Measurements from ENCODE around the gene NSMCE3. TPM values are rescaled to one million over a fixed set of nuclear protein-coding genes. Genes with fewer than 3 reads are reported as not detected.

Gene NSMCE3
- total RNA-seq, 5 donors from 2014 or later (not counting 1 experiment from before 2014, with no cell fraction given), result 14.2 to 38.7 (median 16.1) TPM

GRCh38 chr15:29220852-29221251 lies 48.8 kb downstream of the NSMCE3 start:
- no peak overlapping the region for H3K27ac ChIP-seq (ENCODE audit: low read length)
- H3K27ac Mint-ChIP-seq, result no peak overlapping the region
- no peak overlapping the region for H3K4me3 Mint-ChIP-seq
- H3K36me3 Mint-ChIP-seq, result no peaks in the 10 kb centered on the region
- ChIA-PET POLR2A (no interaction called here), CTCF (no interaction called here)
- H3K9me3 ChIP-seq, result no peaks in the 10 kb centered on the region
- DNase-seq, result no peak
- no peaks in the 10 kb centered on the region for H3K4me1 Mint-ChIP-seq
- H3K4me3 ChIP-seq (ENCODE audit: control insufficient read depth in 1 of 2, extremely low read depth in 1 of 2, low read length in 1 of 2), result no peak overlapping the region
- no peaks in the 10 kb centered on the region for H3K4me1 ChIP-seq (ENCODE audit: control insufficient read depth in 1 of 2, extremely low read depth in 1 of 2, insufficient read depth in 2 of 2, low read length in 2 of 2)
- H3K36me3 ChIP-seq (ENCODE audit: control insufficient read depth in 2 of 2, extremely low read depth in 1 of 2, insufficient read depth in 1 of 2, low read length in 1 of 2), result no peaks in the 10 kb centered on the region
- peaks cover 21 to 28% of the 10 kb centered on the region in 2 donors for H3K27me3 Mint-ChIP-seq
- ATAC-seq (replicated peaks in 1 of 4), result no peak
- H3K9me3 Mint-ChIP-seq, result no peaks in the 10 kb centered on the region
- H3K27me3 ChIP-seq (replicated peaks in 1 of 2; ENCODE audit: control insufficient read depth in 2 of 2, extremely low read depth in 1 of 2, insufficient read depth in 2 of 2, low read length in 1 of 2), result peaks cover 0 to 13% of the 10 kb centered on the region in 2 experiments
- WGBS (ENCODE audit: insufficient coverage), result 68% methylated on average over 3 of the region's 7 CpGs

DNA sequence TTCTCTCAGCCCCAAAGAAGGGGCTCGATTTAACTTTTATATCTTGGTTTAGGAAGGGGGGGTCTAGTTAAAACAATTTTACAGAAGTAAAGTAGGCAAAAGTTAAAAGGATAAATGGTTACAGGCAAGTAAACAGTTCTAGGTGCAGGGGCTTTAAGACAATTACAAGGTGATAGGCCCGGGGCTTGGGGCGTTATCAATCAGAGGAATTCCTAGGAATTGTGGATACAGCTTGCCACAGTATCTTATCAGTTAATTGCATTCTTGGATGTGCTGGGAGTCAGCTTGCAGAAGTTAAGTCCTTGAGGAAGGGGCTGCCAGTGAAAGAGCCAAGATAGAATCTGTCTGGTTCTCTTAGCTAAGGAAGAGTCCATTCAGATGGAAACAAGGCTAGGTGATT lies 52.7 kb downstream of the NSMCE3 start:
- no peak overlapping the region for H3K4me3 ChIP-seq (ENCODE audit: control insufficient read depth in 1 of 2, extremely low read depth in 1 of 2, low read length in 1 of 2)
- no peaks in the 10 kb centered on the region for H3K9me3 Mint-ChIP-seq
- WGBS (ENCODE audit: insufficient coverage), result 42% methylated on average over 2 of the region's 3 CpGs
- ChIA-PET POLR2A (no interaction called here), CTCF (no interaction called here)
- no peak overlapping the region for H3K27ac ChIP-seq (ENCODE audit: low read length)
- no peak for DNase-seq
- ATAC-seq (replicated peaks in 1 of 4), result no peak
- no peaks in the 10 kb centered on the region for H3K36me3 Mint-ChIP-seq
- no peaks in the 10 kb centered on the region for H3K36me3 ChIP-seq (ENCODE audit: control insufficient read depth in 2 of 2, extremely low read depth in 1 of 2, insufficient read depth in 1 of 2, low read length in 1 of 2)
- H3K27me3 Mint-ChIP-seq, result peaks cover 15 to 31% of the 10 kb centered on the region in 2 donors
- no peak overlapping the region for H3K27ac Mint-ChIP-seq
- H3K4me3 Mint-ChIP-seq, result no peak overlapping the region
- no peaks in the 10 kb centered on the region for H3K4me1 Mint-ChIP-seq
- peaks cover 0 to 4% of the 10 kb centered on the region in 2 experiments for H3K27me3 ChIP-seq (replicated peaks in 1 of 2; ENCODE audit: control insufficient read depth in 2 of 2, extremely low read depth in 1 of 2, insufficient read depth in 2 of 2, low read length in 1 of 2)
- no peaks in the 10 kb centered on the region for H3K9me3 ChIP-seq
- no peaks in the 10 kb centered on the region for H3K4me1 ChIP-seq (ENCODE audit: control insufficient read depth in 1 of 2, extremely low read depth in 1 of 2, insufficient read depth in 2 of 2, low read length in 2 of 2)

All from T-cell (primary cell).